ENCODE data around the gene HOXC4.
"Not testable (repeated sequence)": the region's sequence is repeated elsewhere in the genome, so short reads cannot be mapped to it uniquely, and the experiment has no call there.

DNA sequence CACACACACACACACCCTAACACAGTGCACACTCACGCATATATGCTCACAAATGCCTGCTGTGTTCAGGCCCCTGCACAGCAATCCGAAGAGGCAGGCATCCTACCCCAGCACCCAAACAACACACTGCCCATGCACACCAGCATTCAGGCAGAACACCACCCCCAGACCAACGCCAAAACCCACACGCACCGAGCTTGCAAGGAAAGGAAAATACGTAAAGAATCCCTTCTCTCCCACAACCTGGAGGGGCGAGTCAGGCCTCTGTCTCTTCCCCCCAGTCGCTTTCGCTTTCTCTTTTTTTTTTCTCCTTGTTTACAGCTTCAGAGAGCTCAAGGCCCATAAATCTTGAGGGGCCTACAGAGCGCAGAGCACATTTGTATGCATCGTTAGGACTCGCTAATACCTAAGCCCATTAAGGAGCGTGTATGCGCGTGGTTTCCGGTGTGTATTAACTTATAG, 27.4 kb downstream of the HOXC4 start:
- TF ChIP-seq, protein P1, sequence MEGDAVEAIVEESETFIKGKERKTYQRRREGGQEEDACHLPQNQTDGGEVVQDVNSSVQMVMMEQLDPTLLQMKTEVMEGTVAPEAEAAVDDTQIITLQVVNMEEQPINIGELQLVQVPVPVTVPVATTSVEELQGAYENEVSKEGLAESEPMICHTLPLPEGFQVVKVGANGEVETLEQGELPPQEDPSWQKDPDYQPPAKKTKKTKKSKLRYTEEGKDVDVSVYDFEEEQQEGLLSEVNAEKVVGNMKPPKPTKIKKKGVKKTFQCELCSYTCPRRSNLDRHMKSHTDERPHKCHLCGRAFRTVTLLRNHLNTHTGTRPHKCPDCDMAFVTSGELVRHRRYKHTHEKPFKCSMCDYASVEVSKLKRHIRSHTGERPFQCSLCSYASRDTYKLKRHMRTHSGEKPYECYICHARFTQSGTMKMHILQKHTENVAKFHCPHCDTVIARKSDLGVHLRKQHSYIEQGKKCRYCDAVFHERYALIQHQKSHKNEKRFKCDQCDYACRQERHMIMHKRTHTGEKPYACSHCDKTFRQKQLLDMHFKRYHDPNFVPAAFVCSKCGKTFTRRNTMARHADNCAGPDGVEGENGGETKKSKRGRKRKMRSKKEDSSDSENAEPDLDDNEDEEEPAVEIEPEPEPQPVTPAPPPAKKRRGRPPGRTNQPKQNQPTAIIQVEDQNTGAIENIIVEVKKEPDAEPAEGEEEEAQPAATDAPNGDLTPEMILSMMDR (conservative IDR thresholded peaks at IDR 0.05): not testable (repeated sequence)
- not testable (repeated sequence) for TF ChIP-seq ZFX (IDR thresholded peaks at IDR 0.05)
